Lower leg skin (tissue), 3 donors: ENCODE results near the gene SLC5A2.

ENCODE experiments used
- POLR2A ChIP-seq, 2 donors: fragments of 450-650 bp; IDR thresholded peaks; one replicate each; pipeline ENCODE4 v1.6.1; 2016 to 2017; ENCODE audit warnings: antibody characterized with exemption in 2 of 2, mild to moderate bottlenecking in 1 of 2, moderate library complexity in 1 of 2
- TF ChIP-seq, protein P1 (sequence below), 3 donors: fragments of 450-650 bp; IDR thresholded peaks; one replicate each; pipeline ENCODE4 v1.5.1; 2016; ENCODE audit warnings: antibody characterized with exemption in 3 of 3, mild to moderate bottlenecking in 3 of 3, moderate library complexity in 2 of 3

DNA sequence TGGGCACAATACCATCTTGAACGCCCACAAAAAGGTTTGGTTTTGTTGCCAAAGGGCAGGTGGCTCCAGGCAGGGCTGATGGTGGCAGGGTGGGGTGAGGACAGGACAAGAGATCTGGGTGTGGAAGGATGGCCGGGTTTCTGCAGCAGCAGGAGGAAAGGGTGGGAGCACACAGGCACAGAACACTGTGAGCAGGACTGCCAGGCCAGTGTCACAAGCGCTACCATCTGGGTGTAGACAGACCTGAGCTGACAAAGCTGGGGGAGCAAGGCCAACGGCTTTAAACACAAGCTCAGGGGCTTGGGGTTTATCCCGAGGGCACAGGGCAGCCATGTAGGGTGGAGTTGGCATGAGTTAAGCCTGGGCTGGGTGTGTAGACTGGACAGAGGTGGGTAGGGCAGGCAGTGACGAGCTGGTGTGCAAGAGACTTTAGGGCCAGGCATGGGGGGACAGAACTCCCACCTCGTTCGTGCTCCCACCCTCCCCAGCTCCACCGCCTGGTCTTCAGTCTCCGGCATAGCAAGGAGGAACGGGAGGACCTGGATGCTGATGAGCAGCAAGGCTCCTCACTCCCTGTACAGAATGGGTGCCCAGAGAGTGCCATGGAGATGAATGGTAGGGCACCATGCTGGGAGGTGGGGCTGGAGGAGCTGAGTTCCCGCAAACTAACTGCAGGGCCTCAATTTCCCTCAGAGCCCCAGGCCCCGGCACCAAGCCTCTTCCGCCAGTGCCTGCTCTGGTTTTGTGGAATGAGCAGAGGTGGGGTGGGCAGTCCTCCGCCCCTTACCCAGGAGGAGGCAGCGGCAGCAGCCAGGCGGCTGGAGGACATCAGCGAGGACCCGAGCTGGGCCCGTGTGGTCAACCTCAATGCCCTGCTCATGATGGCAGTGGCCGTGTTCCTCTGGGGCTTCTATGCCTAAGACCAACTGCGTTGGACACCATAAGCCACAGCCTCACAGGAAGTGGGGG lies 7.0 kb downstream of the SLC5A2 start:
- TF ChIP-seq, protein P1, sequence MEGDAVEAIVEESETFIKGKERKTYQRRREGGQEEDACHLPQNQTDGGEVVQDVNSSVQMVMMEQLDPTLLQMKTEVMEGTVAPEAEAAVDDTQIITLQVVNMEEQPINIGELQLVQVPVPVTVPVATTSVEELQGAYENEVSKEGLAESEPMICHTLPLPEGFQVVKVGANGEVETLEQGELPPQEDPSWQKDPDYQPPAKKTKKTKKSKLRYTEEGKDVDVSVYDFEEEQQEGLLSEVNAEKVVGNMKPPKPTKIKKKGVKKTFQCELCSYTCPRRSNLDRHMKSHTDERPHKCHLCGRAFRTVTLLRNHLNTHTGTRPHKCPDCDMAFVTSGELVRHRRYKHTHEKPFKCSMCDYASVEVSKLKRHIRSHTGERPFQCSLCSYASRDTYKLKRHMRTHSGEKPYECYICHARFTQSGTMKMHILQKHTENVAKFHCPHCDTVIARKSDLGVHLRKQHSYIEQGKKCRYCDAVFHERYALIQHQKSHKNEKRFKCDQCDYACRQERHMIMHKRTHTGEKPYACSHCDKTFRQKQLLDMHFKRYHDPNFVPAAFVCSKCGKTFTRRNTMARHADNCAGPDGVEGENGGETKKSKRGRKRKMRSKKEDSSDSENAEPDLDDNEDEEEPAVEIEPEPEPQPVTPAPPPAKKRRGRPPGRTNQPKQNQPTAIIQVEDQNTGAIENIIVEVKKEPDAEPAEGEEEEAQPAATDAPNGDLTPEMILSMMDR (IDR thresholded peaks at IDR 0.05) = no peak
- TF ChIP-seq POLR2A (IDR thresholded peaks at IDR 0.05) = no peak
